Measurements from ENCODE around the gene DNAAF8. TPM values are rescaled to one million over a fixed set of nuclear protein-coding genes. Genes with fewer than 3 reads are reported as not detected.

DNAAF8 gene
- total and polyA plus RNA-seq, 2 of the 4 experiments (the other 2 are of a cell fraction), result 0.54 to 1.7 TPM

- peak overlapping the region; percentile 48 for H3K56ac ChIP-seq (ENCODE audit: extremely low read depth, insufficient read depth, low read length)
- H3K4ac ChIP-seq (ENCODE audit: low read depth, low read length), result peak overlapping the region; percentile 65
- peaks cover 3% of the 10 kb centered on the region; the same call in 1 of the 2 replicates for H4K20me1 ChIP-seq (ENCODE audit: insufficient read depth, low read length)
- peaks cover 4% of the 10 kb centered on the region for H3K36me3 ChIP-seq (ENCODE audit: control insufficient read depth, insufficient read depth, low read length)
- peak overlapping the region; percentile 53 for H2BK5ac ChIP-seq (ENCODE audit: low read depth, low read length, poor library complexity, severe bottlenecking)
- peak overlapping the region; percentile 92 for H3K9ac ChIP-seq (ENCODE audit: low read depth, low read length)
- intact Hi-C loops (cut with micrococcal nuclease), result loop anchor here (2.0 kb wide), 2 partner anchors 32 to 222 kb away; partner anchors contain the start of gene ZNF500
- DNase-seq (peak; percentile 70), ATAC-seq (ENCODE audit: low read depth) (peak; percentile 79)
- peak overlapping the region; percentile 29 for H3K23ac ChIP-seq (ENCODE audit: low read depth, low read length)
- H2AK9ac ChIP-seq (replicated peaks; ENCODE audit: low read depth, low read length, poor library complexity), result peak overlapping the region; percentile 84
- no peak overlapping the region for H2BK20ac ChIP-seq (ENCODE audit: low read depth, low read length)
- H3K18ac ChIP-seq (ENCODE audit: low read depth, low read length), result peak overlapping the region; percentile 74
- peak; percentile 95 for TF ChIP-seq MXI1 (IDR thresholded peaks at IDR 0.05; ENCODE audit: borderline replicate concordance, low read depth, low read length)
- TF ChIP-seq BHLHE40 (IDR thresholded peaks at IDR 0.05; ENCODE audit: low read depth, low read length), result no peak
- no peak for TF ChIP-seq SMC3 (IDR thresholded peaks at IDR 0.05; ENCODE audit: low read depth, low read length)
- peak; percentile 36; the same call in 1 of the 2 replicates for TF ChIP-seq POLR2A (IDR thresholded peaks at IDR 0.05; ENCODE audit: low read depth, low read length)
- WGBS, 2 experiments (ENCODE audit: extremely low coverage in 2 of 2, insufficient read length in 1 of 2), result 9% methylated on average over 15 of the region's 38 CpGs; no CpG with 5 or more reads in 1 of the 2 experiments
- dilution Hi-C loops (cut with HindIII; ENCODE audit: low sequenced_read_pairs, unreplicated experiment), result no loop called here
- peak overlapping the region; percentile 89 for H3K4me3 ChIP-seq (ENCODE audit: insufficient read depth, low read depth, low read length)
- H4K91ac ChIP-seq (ENCODE audit: insufficient read depth, low read depth, low read length), result peak overlapping the region; percentile 49
- peak overlapping the region; percentile 41; the same call in 1 of the 2 replicates for H2AK5ac ChIP-seq (ENCODE audit: low read depth, low read length)
- peak overlapping the region; percentile 84 for H3K27ac ChIP-seq (ENCODE audit: insufficient read depth, low read length)
- H3K27me3 ChIP-seq (ENCODE audit: control insufficient read depth, insufficient read depth, low read length), result no peaks in the 10 kb centered on the region
- H3K4me2 ChIP-seq (ENCODE audit: low read depth, low read length), result peak overlapping the region; percentile 94
- H4K8ac ChIP-seq (ENCODE audit: low read depth in 2 of 2, low read length in 2 of 2), result peak overlapping the region; percentile 86 to 92
- peak overlapping the region; percentile 98 for H2AFZ ChIP-seq (replicated peaks; ENCODE audit: low read length, poor library complexity)
- peak overlapping the region; percentile 57 for H3K14ac ChIP-seq (replicated peaks; ENCODE audit: low read depth, low read length)
- no peaks in the 10 kb centered on the region for H3K9me3 ChIP-seq (ENCODE audit: control insufficient read depth, insufficient read depth, low read length)
- H3K4me1 ChIP-seq (ENCODE audit: control insufficient read depth, insufficient read depth, low read length), result peaks cover 4% of the 10 kb centered on the region
- peaks cover 19 to 31% of the 10 kb centered on the region in 2 experiments for H3K79me1 ChIP-seq (ENCODE audit: low read depth in 1 of 2, low read length in 2 of 2)
- ChIA-PET POLR2A (ENCODE audit: unreplicated experiment) (interaction anchor here (0.6 kb wide), 1 partner anchor 111 kb away, joined by 3 read pairs; no protein-coding TSS in a partner anchor), CTCF (interaction anchor here (0.6 to 0.8 kb wide), 2 partner anchors 11 to 220 kb away, joined by 3 to 4 read pairs; no protein-coding TSS in a partner anchor)
- BruUV-seq (replicated peaks), result no TSS peak
- in situ Hi-C loops (cut with MboI; ENCODE audit: low sequenced_read_pairs), result no loop called here
- H2BK15ac ChIP-seq (ENCODE audit: low read depth, low read length), result no peak overlapping the region; the same call in 2 of the 3 replicates
- H2BK120ac ChIP-seq (ENCODE audit: low read depth, low read length), result no peak overlapping the region
- H4K5ac ChIP-seq (ENCODE audit: low read depth, low read length), result peak overlapping the region; percentile 82
- peaks cover 4% of the 10 kb centered on the region; the same call in 1 of the 2 replicates for H3K9me1 ChIP-seq (ENCODE audit: insufficient read depth, low read length)
Observed at GRCh38 chr16:4734730-4735535, 596 bp downstream of the DNAAF8 start.

All from IMR-90 (cell line).